Mononuclear cell (primary cell): ENCODE measurements around the gene MZF1. TPM values are rescaled to one million over a fixed set of nuclear protein-coding genes. Genes with fewer than 3 reads are reported as not detected.
A peak's percentile ranks its signal among the peaks of the same experiment; 100 is the strongest.

ENCODE experiments used
- H3K27me3 ChIP-seq: 2 replicates; pipeline ENCODE4 v1.6.0; 2011; ENCODE audit warnings: low read length, control low read depth; ENCODE audit not compliant: insufficient read depth
- H3K4me1 ChIP-seq: 2 replicates; pipeline ENCODE4 v1.5.1; 2011; ENCODE audit warnings: mild to moderate bottlenecking, low read length, control low read depth; ENCODE audit not compliant: insufficient read depth
- H3K4me3 ChIP-seq: 2 replicates; pipeline ENCODE4 v1.5.1; 2011; ENCODE audit warnings: mild to moderate bottlenecking, low read length, moderate library complexity
- H3K9me3 ChIP-seq: 2 replicates; pipeline ENCODE4 v1.5.1; 2011; ENCODE audit warnings: low read depth, mild to moderate bottlenecking, control low read depth, low read length
- total RNA-seq: library from RNA; depleted of rRNA; stranded (reverse); fragments of >200 nt; gene quantifications from one replicate; pipeline ENCODE4 v1.2.3, GENCODE V29; 2012

The MZF1 gene
- total RNA-seq, 1 donor: 11.4 TPM

DNA sequence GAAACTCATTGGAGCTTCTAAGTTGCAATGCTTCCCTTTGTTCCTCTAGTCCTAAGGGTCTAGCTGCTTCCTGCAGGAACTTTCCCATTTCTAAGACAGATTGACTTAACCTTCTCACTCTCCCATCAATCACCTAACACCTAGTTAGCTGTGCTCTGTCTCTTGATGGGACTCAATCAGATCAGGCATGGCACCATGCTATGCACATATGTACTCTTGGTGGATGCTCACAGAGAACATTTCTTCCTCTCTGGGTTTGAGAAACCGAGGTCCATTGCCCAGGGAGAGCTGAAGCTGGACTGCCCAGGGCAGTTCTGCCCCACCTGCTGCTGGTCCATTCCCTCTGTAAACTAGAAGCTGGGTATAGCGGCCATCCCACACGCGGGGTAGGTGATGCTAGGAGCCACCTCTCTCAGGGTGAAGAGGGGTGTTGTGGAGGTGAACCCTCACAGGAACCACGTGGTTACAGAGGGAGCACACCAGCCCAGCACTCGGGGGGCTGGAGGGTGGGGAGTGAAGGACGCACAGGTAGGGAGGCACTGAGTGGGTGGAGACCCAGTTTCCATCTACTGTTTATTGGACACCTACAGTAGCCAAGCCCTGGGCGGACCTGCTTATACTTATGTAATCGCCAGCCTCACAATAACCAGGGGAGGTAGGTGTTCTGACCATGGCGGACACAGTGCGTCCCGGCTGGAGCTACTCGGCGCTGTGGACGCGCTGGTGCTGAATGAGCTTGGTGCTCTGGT lies 11.6 kb downstream of the MZF1 start:
- H3K4me1 ChIP-seq: peaks cover 50% of the 10 kb centered on the region
- H3K4me3 ChIP-seq: no peak overlapping the region
- H3K9me3 ChIP-seq: no peaks in the 10 kb centered on the region
- peaks cover 16% of the 10 kb centered on the region for H3K27me3 ChIP-seq

DNA sequence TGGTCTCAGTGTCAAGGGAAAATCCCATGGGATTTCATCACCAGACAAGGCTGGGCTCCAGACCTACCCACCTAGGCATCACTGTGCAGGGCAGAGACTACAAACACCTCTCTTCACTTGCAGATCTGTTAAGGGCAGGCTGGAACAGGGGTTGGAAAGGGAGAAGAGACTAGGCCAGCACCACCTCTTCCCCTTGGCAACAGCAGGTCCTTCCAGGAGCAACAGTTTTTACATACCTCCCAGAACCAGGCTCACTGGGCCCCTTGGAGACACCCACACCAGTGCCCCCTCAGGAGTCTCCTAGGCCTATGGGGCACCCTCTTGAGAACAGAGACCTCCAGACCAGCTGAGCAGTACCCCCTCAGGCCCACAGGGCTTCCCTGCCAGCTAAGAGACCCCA lies 12.2 kb downstream of the MZF1 start:
- H3K27me3 ChIP-seq: peaks cover 16% of the 10 kb centered on the region
- no peak overlapping the region for H3K4me3 ChIP-seq
- no peaks in the 10 kb centered on the region for H3K9me3 ChIP-seq
- peaks cover 55% of the 10 kb centered on the region for H3K4me1 ChIP-seq

DNA sequence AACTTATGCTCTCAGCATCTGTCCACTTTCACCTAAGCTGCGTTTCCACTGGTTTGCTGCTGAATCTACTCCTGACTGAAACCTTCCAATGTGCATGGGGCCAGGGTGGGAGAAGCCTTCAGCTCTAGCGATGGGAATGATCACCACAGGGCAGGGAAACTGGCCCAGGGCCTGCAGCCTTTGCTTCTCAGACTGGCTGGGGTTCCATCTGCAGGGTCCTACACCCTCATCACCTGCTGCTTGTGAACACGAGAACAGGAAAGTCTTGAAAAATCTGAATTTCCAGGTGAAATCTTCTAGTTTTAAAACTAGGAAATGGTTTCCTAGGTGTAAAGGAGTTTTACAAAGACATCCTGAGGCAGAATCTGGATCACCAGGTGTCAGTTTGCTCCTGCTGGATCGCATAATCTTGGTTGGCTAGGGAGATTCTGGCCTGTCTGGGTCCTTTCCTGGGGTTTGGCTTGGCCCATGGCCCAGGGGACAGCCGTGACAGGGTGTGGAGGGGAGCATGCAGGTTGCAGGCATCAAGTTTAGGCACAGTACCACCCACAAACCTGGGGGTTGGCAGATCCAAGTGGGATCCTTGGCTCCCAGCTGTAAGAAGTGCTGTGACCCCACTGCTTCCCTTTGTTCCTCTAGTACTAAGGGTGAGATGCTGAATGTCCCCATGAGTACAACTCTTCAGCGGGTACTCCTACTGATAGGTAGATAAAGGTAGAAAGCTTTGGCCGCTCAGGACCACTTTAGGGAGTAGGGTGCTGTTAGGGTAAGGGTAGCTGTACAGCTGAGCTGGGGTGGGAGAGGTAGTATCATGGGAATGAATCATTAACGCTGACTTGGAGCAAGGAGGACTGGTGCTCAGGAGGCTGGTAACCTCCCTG lies 12.9 kb downstream of the MZF1 start:
- H3K4me3 ChIP-seq: no peak overlapping the region
- peaks cover 60% of the 10 kb centered on the region for H3K4me1 ChIP-seq
- H3K9me3 ChIP-seq: no peaks in the 10 kb centered on the region
- H3K27me3 ChIP-seq: peaks cover 16% of the 10 kb centered on the region

DNA sequence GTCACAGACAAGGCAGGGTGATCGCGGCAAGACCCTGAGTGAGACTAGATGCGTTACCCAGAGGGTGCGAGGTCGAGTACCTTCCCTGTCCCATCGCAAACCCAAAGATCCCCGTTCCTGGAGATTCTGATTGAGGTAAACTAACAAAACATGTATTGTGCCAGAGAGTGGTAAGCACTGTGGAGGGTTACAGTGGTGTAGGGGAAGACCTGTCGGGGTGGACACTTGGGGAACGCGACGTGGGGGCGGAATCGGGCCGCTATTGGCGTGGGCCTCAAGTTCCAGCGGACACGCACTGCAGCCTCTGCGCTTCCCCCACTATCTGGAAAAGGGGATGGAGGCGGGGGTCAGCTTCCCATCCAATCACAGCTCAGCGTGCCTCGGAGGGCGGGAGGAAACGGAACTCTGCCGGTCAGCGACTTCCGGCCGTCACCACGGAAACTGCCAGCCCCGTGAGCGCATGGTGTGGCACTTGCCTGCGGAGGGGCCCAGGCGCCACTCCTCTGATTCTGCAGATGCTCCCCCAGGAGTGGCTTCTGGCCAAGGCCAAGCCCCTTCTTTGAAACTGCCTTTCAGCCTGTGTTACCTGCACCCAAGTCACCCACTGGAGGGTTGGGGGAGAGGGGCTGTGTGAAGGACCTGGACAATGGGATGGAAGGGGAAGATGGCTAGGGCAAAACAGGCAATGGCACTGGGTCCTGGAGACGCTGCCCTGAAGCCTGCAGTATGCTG lies 13.7 kb downstream of the MZF1 start:
- H3K9me3 ChIP-seq: no peaks in the 10 kb centered on the region
- H3K4me1 ChIP-seq: peaks cover 66% of the 10 kb centered on the region
- peak overlapping the region; percentile 67 for H3K4me3 ChIP-seq
- peaks cover 16% of the 10 kb centered on the region for H3K27me3 ChIP-seq

DNA sequence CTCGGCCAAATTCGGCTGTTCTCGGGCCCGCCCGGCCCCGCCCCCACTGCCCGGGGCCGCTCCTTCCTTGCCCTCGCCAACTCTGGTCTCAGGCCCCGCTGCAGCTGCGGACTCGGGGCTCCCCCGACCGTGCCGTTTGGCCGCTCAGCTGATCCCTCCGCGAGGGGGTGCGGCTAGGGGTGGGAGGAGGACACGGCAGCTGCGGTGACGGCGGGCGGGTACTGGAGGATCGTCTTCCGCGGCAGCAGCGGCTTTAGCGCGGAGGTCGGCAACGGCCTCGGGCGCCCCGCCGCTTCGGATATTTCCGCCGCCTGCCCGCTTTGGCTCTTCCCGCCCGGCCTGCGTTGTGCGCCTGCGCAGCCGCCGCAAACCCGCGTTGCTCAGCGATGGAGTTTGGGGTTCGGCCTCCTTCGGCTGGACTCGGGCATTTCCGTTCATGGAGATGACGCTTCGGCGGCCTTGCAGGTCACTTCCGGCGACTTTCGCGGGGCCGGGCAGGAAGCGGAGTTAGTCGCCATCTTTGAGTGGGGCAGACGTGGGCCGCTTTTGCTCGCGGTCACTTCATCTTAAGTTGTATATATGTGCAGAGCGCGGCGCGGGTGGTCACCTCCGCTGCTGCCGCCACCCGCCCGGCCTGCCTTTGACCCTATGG lies 14.4 kb downstream of the MZF1 start:
- H3K4me1 ChIP-seq: peaks cover 73% of the 10 kb centered on the region
- peak overlapping the region; percentile 67 for H3K4me3 ChIP-seq
- peaks cover 11% of the 10 kb centered on the region for H3K27me3 ChIP-seq
- H3K9me3 ChIP-seq: no peaks in the 10 kb centered on the region

DNA sequence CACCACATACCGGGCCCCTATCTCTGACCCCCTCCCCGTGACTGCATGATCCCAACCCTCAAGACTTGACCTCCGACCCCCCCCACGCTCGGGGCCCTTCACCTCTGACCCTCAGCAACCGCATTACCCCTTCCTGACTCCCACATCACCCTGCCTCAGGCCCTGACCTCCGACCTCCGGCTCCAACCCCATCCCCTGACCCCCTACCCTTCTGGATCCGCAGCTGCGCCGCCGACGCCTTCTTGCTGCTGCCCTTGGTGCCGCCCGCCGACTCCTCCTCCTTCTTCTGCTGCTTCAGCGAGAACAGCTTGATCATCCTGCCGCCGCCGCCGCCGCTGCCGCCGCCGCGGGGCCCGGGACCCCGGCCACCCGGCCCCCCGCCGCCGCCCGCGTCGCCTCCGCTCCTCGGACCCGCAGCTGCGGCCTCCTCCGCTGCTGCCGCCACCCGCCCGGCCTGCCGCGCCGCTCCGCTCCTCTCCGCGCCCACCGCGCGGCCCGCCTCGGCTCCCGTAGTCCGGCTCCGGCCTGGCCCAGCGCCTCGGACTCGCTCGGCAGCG lies 15.0 kb downstream of the MZF1 start, which contains the start of gene UBE2M:
UBE2M (minus strand) TSS at position 546 of the 557 bp plus-strand sequence; CDS start at position 316, 230 bp downstream.
- no peaks in the 10 kb centered on the region for H3K9me3 ChIP-seq
- H3K4me1 ChIP-seq: peaks cover 72% of the 10 kb centered on the region
- peak within 1 kb of the TSS; percentile 67 for H3K4me3 ChIP-seq
- H3K27me3 ChIP-seq: peaks cover 7% of the 10 kb centered on the region

DNA sequence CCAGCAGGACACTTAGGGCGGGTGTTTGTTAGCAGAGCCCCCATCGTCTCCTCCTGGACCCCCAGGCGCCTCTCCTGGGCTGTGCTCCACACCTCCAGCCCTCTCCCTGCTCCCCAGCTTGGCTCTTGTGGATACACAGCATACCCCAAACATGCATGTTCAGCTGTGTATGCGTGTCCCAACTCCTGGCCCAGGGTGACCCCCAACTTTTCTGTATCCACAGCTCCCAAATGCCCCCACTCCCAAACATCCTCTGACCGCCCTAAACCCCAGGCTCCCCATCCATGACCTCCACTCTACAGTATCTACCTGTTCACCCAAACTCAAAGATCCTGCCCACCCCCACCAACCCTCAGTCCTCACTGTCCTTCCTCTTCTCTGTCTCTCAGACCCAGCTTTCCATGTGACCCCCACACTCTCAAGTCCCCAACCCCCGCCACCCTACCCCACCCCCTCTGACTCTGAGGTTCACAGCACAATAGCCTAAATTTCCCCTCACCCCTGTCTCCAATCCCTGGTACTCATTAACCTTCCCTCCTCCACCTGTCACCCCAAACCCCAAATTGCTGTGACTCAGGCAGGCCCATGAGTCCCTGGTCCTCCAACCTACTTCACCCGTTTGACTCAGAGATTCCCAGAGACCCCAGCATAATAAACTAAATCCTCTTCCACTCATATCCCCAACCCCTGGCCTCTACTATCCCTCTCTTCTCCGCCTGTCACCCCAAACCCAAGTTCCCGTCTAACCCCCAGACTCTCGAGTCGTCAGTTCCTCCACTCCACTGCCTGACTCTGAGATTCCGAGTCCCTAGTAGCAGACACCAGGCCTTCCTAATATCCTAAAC lies 15.7 kb downstream of the MZF1 start:
- H3K4me1 ChIP-seq: peaks cover 65% of the 10 kb centered on the region
- no peaks in the 10 kb centered on the region for H3K9me3 ChIP-seq
- peaks cover 3% of the 10 kb centered on the region for H3K27me3 ChIP-seq
- H3K4me3 ChIP-seq: peak overlapping the region; percentile 67

DNA sequence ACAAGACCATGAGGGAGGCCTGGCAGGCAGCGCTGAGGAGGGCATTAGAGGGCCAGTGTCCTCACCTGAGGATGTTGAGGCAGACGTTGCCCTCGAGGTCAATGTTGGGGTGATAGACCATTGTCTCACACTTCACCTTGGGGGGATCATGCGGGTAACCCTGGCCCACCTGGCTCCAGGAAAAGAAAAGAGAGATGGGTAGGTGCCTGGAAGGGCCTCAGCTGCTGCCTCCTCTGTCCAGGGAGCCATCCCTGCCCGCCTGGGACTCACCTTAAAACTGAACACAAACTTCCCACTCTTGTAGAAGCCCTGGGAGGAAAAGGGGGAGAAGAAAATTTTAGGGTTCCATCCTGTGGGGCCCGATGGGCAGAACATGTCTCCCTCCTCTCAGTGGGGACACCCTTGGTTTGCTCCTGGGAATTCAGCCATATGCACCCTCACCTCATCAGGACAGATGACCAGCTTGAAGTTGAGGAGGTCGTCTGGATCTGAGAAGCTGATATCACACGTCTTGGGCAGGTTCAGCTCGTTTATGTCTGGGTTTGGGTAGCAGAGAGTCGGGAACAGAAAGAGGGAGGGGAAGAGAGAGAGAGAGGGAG lies 16.4 kb downstream of the MZF1 start:
- Histone ChIP-seq H3K4me3 (no peak overlapping the region), H3K4me1 (peaks cover 58% of the 10 kb centered on the region), H3K9me3 (no peaks in the 10 kb centered on the region), H3K27me3 (no peaks in the 10 kb centered on the region)

DNA sequence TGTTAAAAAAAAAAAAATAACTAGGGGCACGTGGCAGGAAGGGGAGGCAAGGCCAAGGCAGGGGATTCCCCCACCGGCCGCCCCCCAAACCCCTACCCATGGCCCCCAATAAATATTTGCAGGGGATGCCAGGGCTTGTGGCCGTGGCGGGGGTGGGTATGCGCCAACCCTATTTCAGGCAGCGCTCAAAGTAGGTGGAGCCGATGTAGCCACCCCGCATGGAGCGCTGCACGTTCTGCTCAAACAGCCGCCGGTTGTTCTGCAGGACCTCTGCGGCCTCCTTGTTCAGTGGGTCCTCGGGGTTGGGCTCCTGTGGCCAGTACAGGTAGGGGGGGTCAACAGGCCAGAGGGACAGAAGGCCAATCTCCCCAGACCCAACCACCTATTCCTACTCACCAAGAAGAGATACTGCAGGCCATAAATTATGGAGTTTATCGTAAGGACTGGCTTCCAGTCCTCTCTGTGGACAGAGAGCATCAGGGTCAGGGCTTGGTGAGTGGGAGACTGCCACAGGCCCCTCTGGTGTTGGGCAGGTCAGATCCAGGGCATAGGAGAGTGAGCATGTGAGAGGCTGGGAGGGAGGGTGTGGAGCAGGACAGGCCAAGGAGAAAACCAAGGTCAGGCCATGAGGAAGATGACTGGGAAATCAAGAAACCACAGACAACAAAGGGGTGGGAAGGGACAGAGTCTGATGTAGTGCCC lies 17.1 kb downstream of the MZF1 start:
- no peak overlapping the region for H3K4me3 ChIP-seq
- H3K4me1 ChIP-seq: peaks cover 54% of the 10 kb centered on the region
- H3K27me3 ChIP-seq: no peaks in the 10 kb centered on the region
- no peaks in the 10 kb centered on the region for H3K9me3 ChIP-seq

DNA sequence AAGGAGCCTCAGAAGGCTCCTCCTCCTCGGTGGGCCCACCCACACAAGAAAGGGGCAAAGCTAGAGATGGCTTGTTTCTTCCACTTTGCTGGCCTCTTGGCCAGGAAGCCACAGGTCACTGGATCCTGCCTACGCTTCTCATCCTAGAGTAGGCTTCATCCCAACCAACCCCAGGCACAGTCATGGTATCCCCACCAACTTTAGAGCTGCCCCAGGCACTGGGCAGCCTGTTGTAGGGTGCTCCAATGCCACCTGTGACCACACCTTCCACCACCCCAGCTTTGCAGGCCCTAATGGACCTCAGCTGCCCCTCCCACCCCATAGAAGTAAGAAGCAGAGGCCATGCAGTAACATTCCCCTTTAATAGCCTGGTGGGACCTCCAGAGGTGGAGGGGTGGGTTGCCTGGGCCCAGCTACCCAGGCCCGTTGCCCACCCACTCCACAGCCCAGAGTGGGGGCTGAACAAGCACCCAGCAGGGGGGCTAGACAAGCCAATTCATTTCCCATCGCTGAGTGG lies 17.7 kb downstream of the MZF1 start:
- H3K9me3 ChIP-seq: no peaks in the 10 kb centered on the region
- H3K27me3 ChIP-seq: no peaks in the 10 kb centered on the region

DNA sequence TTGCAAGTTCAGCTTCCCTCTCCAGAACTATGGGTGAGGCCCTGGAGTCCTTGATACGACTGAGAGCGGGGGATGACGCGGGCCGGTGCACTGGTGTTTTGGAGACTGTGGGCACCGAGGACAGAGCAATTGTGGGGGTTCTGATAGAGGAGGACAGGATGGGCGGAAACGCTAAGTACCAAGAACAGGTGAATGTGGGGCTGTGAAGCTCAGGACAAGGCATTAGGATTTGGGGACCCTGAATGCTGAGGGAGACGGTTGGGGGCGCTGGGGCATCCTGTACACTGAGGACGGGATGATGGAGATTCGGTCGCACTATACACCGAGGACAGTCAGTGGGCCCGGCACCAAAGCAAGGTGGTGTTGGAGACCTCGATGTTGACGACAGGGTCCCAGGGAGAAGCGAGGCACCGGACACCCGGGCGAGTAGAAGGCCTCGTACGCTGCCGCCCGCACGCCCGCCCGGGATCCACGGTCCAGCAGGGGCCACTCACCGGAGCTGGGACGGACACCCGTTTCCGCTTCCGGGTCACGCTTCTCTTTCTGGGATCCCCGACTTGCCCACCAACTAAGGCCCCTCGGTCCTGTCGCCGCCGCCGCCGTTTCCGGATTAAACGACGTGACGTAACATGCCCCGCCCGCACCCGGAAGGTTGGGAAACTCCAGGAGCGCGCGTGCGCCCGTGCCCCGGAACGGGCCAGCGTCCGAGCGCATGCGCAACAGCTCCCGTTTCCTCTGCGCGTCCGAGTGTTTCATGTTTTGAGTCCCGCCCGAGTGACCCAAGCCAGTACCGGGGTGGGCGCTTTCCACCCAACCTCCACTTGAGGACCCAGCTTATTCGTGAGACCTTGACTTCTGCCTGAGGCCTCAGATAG lies 18.4 kb downstream of the MZF1 start, which contains the start of gene CHMP2A:
CHMP2A (minus strand) TSS at position 612 of the 875 bp plus-strand sequence. CDS start 893 bp downstream, outside the sequence.
- H3K4me3 ChIP-seq: peak within 1 kb of the TSS; percentile 92
- no peaks in the 10 kb centered on the region for H3K27me3 ChIP-seq
- no peaks in the 10 kb centered on the region for H3K9me3 ChIP-seq
- H3K4me1 ChIP-seq: peaks cover 49% of the 10 kb centered on the region

More for the DNA sequence above, 17.7 kb downstream of the MZF1 start:
- peak overlapping the region; percentile 92 for H3K4me3 ChIP-seq
- peaks cover 54% of the 10 kb centered on the region for H3K4me1 ChIP-seq
